ENCODE data around the gene SELENON.
A peak's percentile ranks its signal among the peaks of the same experiment; 100 is the strongest.

SELENON gene

GRCh38 chr1:25806418-25806817, 6.4 kb downstream of the SELENON start:
- TF ChIP-seq POLR2AphosphoS5 (IDR thresholded peaks at IDR 0.05; ENCODE audit: low read depth, low read length) (no peak), TAF1 (IDR thresholded peaks at IDR 0.05; ENCODE audit: borderline replicate concordance, low read depth, low read length) (no peak), POLR2A (IDR thresholded peaks at IDR 0.05; ENCODE audit: low read depth, low read length) (no peak)
- DNase-seq (ENCODE audit: insufficient read length): no peak
- no peak for FAIRE-seq

DNA sequence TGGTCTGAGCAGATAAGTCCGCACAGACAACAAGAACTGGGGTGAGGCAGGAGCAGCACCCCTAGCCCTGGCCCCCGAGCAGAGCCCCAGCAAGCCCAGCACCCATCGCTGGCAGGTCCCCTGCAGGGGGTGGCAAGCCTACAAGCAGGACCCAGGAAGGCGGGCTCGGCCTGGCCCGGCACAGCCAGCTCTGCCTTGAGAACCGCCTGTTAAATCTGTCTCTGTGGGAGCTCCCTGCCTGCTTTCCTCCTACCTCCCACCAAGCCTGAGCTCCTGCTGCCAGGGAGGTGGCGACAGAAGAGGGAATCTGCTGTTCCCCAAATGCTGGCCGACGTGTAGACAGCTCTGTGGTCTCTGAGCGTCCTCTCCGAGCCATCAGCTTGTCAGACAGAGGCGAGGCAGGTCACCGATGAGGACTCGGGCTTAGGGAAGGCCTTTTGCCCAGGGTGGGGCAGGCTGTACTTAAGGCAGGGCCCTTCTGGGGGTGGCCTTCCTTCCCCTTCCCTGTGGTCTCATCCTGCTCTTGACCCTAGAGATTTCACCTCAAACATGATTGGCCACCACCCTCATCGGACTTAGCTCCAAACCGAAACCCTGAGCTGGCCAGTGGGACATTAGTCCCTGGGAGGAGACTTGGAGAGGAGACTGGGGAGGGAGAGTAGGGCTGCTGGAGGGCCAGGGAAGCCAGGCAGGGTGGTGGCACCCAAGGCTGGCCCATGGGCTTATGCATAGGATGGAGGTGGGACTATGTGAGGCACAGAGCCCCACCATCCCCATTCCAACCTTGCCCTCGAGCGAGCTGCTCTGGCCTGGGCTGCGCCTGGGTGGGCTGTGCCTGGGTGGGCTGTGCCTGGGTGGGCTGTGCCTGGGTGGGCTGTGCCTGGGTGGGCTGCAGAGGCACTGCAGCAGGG, 7.7 kb downstream of the SELENON start:
- DNase-seq (ENCODE audit: insufficient read length) (no peak), FAIRE-seq (no peak)
- no peak for TF ChIP-seq POLR2AphosphoS5 (IDR thresholded peaks at IDR 0.05; ENCODE audit: low read depth, low read length)
- no peak for TF ChIP-seq TAF1 (IDR thresholded peaks at IDR 0.05; ENCODE audit: borderline replicate concordance, low read depth, low read length)
- TF ChIP-seq POLR2A (IDR thresholded peaks at IDR 0.05; ENCODE audit: low read depth, low read length): no peak

DNA sequence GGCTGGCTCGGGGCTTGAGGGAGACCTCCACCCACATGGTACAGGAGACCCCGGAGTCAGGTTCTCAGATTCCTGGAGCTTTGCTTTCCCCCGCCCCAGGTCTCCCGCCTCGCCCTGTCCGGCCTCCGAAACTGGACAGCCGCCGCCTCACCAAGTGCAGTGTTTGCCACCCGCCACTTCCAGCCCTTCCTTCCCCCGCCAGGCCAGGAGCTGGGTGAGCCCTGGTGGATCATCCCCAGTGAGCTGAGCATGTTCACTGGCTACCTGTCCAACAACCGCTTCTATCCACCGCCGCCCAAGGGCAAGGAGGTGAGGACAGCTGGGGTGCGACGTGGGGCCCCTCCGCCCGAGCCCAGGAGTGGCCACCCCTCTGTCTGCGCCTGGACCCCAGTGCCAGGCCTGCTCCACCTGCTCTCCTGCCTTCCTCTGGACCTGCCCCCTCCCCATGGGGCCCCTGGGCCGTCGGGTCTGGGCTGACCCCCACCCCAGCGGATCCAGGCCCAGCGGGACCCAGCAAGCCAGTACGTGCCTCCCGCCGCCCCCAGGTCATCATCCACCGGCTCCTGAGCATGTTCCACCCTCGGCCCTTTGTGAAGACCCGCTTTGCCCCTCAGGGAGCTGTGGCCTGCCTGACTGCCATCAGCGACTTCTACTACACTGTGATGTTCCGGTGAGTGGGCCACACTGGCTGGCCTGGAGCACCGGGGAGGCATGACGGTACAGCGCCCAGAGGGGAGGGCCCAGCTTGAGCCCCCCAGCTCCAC, 8.7 kb downstream of the SELENON start:
- no peak for DNase-seq (ENCODE audit: insufficient read length)
- no peak for TF ChIP-seq TAF1 (IDR thresholded peaks at IDR 0.05; ENCODE audit: borderline replicate concordance, low read depth, low read length)
- no peak for FAIRE-seq

DNA sequence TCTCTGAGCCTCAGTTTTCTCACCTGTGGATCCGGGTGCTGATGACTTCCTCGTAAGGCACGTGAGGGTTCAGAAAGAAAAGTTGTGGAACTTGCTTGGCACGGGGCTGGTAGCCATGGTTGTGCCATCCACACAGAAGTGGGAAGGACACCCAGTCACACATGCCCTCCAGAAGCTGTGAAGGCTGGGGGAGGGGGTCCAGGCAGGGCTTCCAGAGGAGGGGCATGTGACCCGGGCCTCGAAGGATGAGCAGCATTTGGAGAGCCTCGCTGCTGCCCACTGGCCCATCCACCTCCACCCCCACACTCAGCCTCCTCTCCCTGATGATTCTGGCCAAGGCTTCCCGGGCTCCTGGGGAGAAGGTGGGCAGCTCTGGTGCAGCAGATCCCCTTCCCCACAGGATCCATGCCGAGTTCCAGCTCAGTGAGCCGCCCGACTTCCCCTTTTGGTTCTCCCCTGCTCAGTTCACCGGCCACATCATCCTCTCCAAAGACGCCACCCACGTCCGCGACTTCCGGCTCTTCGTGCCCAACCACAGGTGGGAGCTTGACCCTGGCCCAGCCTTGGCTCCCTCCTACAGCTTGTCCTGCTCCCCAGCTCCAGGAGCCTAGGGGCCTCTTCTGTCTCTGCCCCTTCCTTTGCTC, 9.4 kb downstream of the SELENON start:
- FAIRE-seq (no peak), DNase-seq (ENCODE audit: insufficient read length) (peak; percentile 52)
- TF ChIP-seq TAF1 (IDR thresholded peaks at IDR 0.05; ENCODE audit: borderline replicate concordance, low read depth, low read length) (no peak), POLR2AphosphoS5 (IDR thresholded peaks at IDR 0.05; ENCODE audit: low read depth, low read length) (no peak), POLR2A (IDR thresholded peaks at IDR 0.05; ENCODE audit: low read depth, low read length) (no peak)

DNA sequence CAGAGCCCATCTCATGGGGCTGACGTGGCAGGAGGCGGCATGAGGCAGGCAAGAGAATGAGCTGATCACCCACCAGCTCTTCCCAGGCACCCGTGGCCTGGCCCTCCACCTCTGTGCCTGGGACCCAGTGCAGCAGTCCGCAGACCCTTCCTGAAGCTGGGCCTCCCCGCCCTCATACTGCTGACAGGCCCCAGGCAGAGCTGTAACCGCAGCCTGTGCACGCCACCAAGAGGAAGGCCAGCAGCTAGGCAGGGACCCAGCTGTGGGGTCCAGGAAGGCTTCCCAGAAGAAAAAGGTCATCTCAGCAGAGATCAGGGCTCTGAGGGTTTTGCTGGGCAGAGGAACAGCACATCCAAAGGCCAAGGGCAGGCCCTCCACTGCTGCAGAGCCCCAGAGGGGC, 9.9 kb downstream of the SELENON start:
- TF ChIP-seq TAF1 (IDR thresholded peaks at IDR 0.05; ENCODE audit: borderline replicate concordance, low read depth, low read length) (no peak), POLR2AphosphoS5 (IDR thresholded peaks at IDR 0.05; ENCODE audit: low read depth, low read length) (no peak), POLR2A (IDR thresholded peaks at IDR 0.05; ENCODE audit: low read depth, low read length) (no peak)
- FAIRE-seq: no peak

DNA sequence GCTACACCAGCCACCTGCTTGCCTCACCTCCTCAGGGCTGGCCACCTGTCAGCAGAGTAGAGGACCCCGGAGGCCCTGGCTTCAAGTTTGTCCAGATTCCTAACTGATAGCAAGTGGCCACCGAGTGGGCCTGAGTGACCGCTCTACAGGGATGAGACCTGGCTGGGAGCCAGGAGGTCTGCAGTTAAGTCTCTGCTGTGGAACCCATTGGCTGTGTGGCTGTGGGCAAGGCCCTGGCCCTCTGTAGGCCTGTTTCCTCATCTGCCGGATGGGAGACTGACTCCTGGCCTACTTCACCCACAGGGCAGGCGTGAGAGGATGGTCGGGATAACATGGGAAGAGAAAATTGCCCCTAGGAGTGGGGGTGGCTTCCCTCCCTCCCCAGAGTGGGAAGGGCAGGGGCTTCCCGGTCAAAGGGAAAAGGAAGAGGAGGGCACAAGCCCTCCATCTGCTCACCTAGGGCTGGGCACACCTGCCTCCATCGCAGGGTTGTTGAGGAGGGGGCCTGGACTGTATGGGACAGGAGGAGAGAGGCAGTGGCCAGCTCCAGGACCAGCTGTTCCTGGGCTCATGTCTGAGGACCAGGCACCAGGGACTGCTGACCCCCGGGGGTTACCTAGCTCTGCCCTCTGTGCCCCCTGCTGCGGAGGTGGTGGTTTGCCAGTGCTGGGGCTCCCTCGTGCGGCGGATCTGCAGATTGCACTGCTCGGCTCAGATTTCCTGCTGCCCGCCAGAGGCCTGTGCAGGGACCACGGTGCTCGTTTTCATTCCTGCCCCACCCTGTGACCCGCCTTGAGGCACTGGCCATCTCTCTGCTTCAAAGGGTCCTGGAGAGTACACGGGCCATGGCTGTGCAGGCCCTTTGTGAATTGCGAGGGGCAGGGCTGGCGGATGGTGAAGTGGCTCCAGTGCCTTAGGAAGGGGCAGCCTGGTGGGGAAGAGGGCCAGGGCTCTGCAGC, 10.6 kb downstream of the SELENON start:
- FAIRE-seq: peak; percentile 88
- peak; percentile 83 for DNase-seq (ENCODE audit: insufficient read length)
- no peak for TF ChIP-seq POLR2AphosphoS5 (IDR thresholded peaks at IDR 0.05; ENCODE audit: low read depth, low read length)
- TF ChIP-seq POLR2A (IDR thresholded peaks at IDR 0.05; ENCODE audit: low read depth, low read length): no peak
- TF ChIP-seq TAF1 (IDR thresholded peaks at IDR 0.05; ENCODE audit: borderline replicate concordance, low read depth, low read length): no peak

More for the DNA sequence above, 9.9 kb downstream of the SELENON start:
- no peak for DNase-seq (ENCODE audit: insufficient read length)

DNA sequence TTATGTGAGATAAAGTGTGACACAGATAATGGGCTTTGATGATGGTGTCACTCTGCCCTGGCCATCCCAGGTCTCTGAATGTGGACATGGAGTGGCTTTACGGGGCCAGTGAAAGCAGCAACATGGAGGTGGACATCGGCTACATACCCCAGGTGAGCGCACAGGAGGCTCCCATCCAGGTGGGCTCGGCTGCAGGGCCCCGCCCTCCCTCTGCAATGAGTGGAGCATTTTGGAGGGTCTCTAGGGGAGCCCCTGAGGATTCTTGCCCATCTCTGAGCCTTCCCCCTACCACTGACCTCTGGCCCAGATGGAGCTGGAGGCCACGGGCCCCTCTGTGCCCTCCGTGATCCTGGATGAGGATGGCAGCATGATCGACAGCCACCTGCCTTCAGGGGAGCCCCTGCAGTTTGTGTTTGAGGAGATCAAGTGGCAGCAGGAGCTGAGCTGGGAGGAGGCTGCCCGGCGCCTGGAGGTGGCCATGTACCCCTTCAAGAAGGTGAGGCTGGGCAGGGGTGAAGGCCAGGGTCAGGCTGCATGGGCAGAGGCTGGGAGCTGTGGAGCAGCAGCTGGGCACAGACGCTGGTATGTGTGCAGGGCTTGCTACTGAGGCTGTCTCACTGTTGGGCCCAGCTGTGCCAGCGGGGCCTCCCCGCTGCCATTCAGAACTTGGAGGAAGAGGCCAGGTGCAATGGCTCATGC, 11.5 kb downstream of the SELENON start:
- FAIRE-seq (no peak), DNase-seq (ENCODE audit: insufficient read length) (no peak)
- no peak for TF ChIP-seq TAF1 (IDR thresholded peaks at IDR 0.05; ENCODE audit: borderline replicate concordance, low read depth, low read length)
- TF ChIP-seq POLR2AphosphoS5 (IDR thresholded peaks at IDR 0.05; ENCODE audit: low read depth, low read length): no peak
- TF ChIP-seq POLR2A (IDR thresholded peaks at IDR 0.05; ENCODE audit: low read depth, low read length): no peak

GRCh38 chr1:25813071-25813733, 13.2 kb downstream of the SELENON start:
- FAIRE-seq (no peak), DNase-seq (ENCODE audit: insufficient read length) (no peak)
- TF ChIP-seq TAF1 (IDR thresholded peaks at IDR 0.05; ENCODE audit: borderline replicate concordance, low read depth, low read length): no peak
- TF ChIP-seq POLR2AphosphoS5 (IDR thresholded peaks at IDR 0.05; ENCODE audit: low read depth, low read length): no peak
- no peak for TF ChIP-seq POLR2A (IDR thresholded peaks at IDR 0.05; ENCODE audit: low read depth, low read length)

DNA sequence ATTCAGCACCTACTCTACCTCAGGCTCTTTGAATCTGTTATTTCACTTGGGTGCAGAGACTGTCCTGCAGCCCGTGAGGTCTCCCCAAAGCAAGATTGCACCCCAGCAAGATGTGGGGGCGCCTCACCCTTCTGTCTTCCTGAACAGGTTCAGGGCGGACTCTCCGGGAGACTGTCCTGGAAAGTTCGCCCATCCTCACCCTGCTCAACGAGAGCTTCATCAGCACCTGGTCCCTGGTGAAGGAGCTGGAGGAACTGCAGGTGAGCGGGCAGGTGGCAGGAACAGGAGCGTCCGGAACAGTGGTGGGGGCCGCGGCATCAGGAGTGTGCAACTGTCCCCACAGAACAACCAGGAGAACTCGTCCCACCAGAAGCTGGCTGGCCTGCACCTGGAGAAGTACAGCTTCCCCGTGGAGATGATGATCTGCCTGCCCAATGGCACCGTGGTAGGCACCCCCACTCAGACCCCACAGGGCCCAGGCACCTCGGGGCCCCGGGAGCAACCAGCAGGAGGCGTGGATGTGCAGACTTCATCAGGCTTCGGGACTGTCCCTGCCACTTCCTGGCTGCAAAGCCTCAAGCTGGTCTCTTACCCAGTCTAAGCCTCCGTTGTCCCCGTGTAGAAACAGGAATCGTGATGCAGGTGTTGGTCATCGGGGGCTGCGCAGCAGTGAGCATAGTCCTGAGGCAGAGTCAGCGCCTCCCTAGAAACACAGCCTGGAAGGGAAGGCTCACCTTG, 13.9 kb downstream of the SELENON start:
- no peak for FAIRE-seq
- no peak for TF ChIP-seq POLR2AphosphoS5 (IDR thresholded peaks at IDR 0.05; ENCODE audit: low read depth, low read length)
- no peak for TF ChIP-seq TAF1 (IDR thresholded peaks at IDR 0.05; ENCODE audit: borderline replicate concordance, low read depth, low read length)
- TF ChIP-seq POLR2A (IDR thresholded peaks at IDR 0.05; ENCODE audit: low read depth, low read length): no peak

More for the DNA sequence above, 13.9 kb downstream of the SELENON start:
- no peak for DNase-seq (ENCODE audit: insufficient read length)

Data from GM12892 (cell line).